COR-L47 (cell line): ENCODE results near the gene MYRF.

Source experiments
- DNase-seq: peaks from one replicate; lab custom pipeline; 2025; lab: John Stamatoyannopoulos, UW

Gene MYRF

GRCh38 chr11:61776561-61777075, 24.2 kb downstream of the MYRF start:
- peak; percentile 40 for DNase-seq

- no peak for DNase-seq
These were observed 25.0 kb downstream of the MYRF start for GRCh38 chr11:61777234-61778090.

- no peak for DNase-seq
These were observed 26.0 kb downstream of the MYRF start for GRCh38 chr11:61778357-61778886.

- DNase-seq: no peak
These were observed 26.6 kb downstream of the MYRF start for GRCh38 chr11:61778920-61779650.

GRCh38 chr11:61779666-61780525, 27.5 kb downstream of the MYRF start:
- DNase-seq: no peak

- no peak for DNase-seq
These were observed 28.2 kb downstream of the MYRF start for GRCh38 chr11:61780581-61781162.

GRCh38 chr11:61781585-61781984, 29.1 kb downstream of the MYRF start:
- no peak for DNase-seq

- no peak for DNase-seq
These were observed 29.9 kb downstream of the MYRF start for GRCh38 chr11:61782299-61782698.

- DNase-seq: no peak
These were observed 30.4 kb downstream of the MYRF start for GRCh38 chr11:61782841-61783240.

- no peak for DNase-seq
These were observed 31.5 kb downstream of the MYRF start for GRCh38 chr11:61783717-61784505.

- no peak for DNase-seq
These were observed 32.0 kb downstream of the MYRF start for GRCh38 chr11:61784506-61784805.

- DNase-seq: no peak
These were observed 33.5 kb downstream of the MYRF start for GRCh38 chr11:61785837-61786402.

- DNase-seq: no peak
These were observed 35.6 kb downstream of the MYRF start for GRCh38 chr11:61787928-61788491.

GRCh38 chr11:61791737-61792309, 39.4 kb downstream of the MYRF start:
- peak; percentile 85 for DNase-seq

- DNase-seq: peak; percentile 91
These were observed 40.1 kb downstream of the MYRF start, which contains the start of the genes FEN1 and TMEM258 for GRCh38 chr11:61792310-61793082. Gene FEN1, plus strand, starts transcription at chr11:61792911. Its CDS starts 2,451 bp downstream, at chr11:61795362. Gene TMEM258, minus strand, starts transcription at chr11:61792599. Its CDS starts 41 bp downstream, at chr11:61792558.

GRCh38 chr11:61793083-61793828, 40.8 kb downstream of the MYRF start:
- no peak for DNase-seq

- DNase-seq: no peak
These were observed 41.4 kb downstream of the MYRF start for GRCh38 chr11:61793829-61794204.

GRCh38 chr11:61794579-61794978, 42.1 kb downstream of the MYRF start:
- no peak for DNase-seq
